A673 (cell line): ENCODE results near the gene TRAF6.

Source experiments
- EZH2 ChIP-seq: fragments of 200-600 bp; sonication (generic); IDR thresholded peaks from 2 replicates; pipeline ENCODE4 v1.6.1; 2017; ENCODE audit warnings: borderline replicate concordance, low read depth, mild to moderate bottlenecking, mixed read lengths, antibody characterized with exemption, low read length; ENCODE audit not compliant: poor library complexity, severe bottlenecking
- TF ChIP-seq, protein P1 (sequence below): fragments of 300-800, 200-600 bp; sonication (generic); conservative IDR thresholded peaks from 2 replicates; pipeline ENCODE4 v1.5.1; 2017; ENCODE audit warnings: low read depth, mild to moderate bottlenecking, antibody characterized with exemption, low read length, moderate library complexity, mixed read lengths

DNA sequence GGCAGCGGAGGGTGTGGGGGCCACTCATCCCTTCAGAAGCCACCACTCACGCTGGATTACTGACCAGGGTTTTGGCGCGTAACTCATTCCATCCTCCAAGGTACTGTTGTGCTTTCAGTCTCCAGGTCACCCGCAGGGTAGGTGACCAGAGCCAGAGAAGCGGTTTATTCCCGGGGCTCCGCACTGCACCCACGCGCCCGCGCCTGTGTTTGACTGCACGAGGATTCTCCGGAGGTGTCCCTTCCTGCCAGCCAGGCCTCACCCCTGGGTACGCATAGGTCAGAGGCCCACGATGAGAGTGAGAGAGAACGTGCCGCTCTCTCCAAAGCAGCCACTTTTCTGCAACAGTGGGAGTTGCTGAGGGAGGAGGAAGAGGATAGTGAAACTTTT is 55.5 kb downstream of the TRAF6 start:
- TF ChIP-seq, protein P1, sequence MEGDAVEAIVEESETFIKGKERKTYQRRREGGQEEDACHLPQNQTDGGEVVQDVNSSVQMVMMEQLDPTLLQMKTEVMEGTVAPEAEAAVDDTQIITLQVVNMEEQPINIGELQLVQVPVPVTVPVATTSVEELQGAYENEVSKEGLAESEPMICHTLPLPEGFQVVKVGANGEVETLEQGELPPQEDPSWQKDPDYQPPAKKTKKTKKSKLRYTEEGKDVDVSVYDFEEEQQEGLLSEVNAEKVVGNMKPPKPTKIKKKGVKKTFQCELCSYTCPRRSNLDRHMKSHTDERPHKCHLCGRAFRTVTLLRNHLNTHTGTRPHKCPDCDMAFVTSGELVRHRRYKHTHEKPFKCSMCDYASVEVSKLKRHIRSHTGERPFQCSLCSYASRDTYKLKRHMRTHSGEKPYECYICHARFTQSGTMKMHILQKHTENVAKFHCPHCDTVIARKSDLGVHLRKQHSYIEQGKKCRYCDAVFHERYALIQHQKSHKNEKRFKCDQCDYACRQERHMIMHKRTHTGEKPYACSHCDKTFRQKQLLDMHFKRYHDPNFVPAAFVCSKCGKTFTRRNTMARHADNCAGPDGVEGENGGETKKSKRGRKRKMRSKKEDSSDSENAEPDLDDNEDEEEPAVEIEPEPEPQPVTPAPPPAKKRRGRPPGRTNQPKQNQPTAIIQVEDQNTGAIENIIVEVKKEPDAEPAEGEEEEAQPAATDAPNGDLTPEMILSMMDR, result no peak
- TF ChIP-seq EZH2, result no peak
